ENCODE data around the gene ANO2.

Gene ANO2

DNA sequence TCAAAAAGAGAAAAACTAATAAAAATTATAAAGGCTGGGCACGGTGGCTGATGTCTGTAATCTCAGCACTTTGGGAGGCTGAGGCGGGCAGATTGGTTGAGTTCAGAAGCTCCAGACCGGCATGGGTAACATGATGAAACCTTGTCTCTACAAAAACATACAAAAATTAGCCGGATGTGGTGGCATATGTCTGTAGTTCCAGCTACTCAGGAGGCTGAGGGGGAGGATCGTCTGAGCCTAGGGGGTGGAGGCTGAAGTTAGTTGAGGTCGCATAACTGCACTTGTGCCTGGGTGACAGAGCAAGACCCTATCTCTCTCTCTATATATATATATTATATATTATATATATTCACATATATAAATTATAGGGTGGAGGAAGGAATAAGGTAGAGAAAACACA lies 32.5 kb upstream of the ANO2 start:
- no peak overlapping the region for H2AFZ ChIP-seq (ENCODE audit: low read depth, low read length)
- DNase-seq: no peak
- no peaks in the 10 kb centered on the region for H3K36me3 ChIP-seq (ENCODE audit: control insufficient read depth in 1 of 2, insufficient read depth in 2 of 2, low read depth in 1 of 2, low read length in 2 of 2)
- H2BK12ac ChIP-seq (ENCODE audit: low read length in 2 of 2): no peak overlapping the region
- peaks cover 30 to 31% of the 10 kb centered on the region in 2 experiments for H3K27me3 ChIP-seq (ENCODE audit: control insufficient read depth in 1 of 2, insufficient read depth in 1 of 2, low read length in 2 of 2)
- no peak overlapping the region for H3K18ac ChIP-seq (ENCODE audit: low read depth in 1 of 2, low read length in 2 of 2)
- no peak overlapping the region for H2BK15ac ChIP-seq (ENCODE audit: low read depth, poor library complexity, severe bottlenecking)
- H3K4ac ChIP-seq (ENCODE audit: low read depth in 1 of 2, low read length in 2 of 2): no peak overlapping the region
- H3K79me1 ChIP-seq (replicated peaks; ENCODE audit: low read length, poor library complexity, severe bottlenecking): no peaks in the 10 kb centered on the region
- no peak overlapping the region for H3K27ac ChIP-seq (ENCODE audit: low read length, poor library complexity, severe bottlenecking)
- 90% methylated on average over 2 of the region's 6 CpGs for WGBS
- H3K23ac ChIP-seq (ENCODE audit: low read length in 2 of 2): no peak overlapping the region
- H2BK5ac ChIP-seq (ENCODE audit: low read depth, low read length, poor library complexity, severe bottlenecking): no peak overlapping the region
- H4K8ac ChIP-seq (ENCODE audit: low read length): no peak overlapping the region
- no peak overlapping the region for H3K9ac ChIP-seq (ENCODE audit: low read length)
- no peak overlapping the region for H4K91ac ChIP-seq (ENCODE audit: low read length)
- H2AK5ac ChIP-seq (ENCODE audit: low read length, severe bottlenecking): no peak overlapping the region
- no peaks in the 10 kb centered on the region for H3K4me1 ChIP-seq (ENCODE audit: control insufficient read depth, insufficient read depth, low read depth, low read length)
- no peak overlapping the region for H3K14ac ChIP-seq (ENCODE audit: low read length in 2 of 2)
- H3K4me3 ChIP-seq (ENCODE audit: insufficient read depth in 1 of 2, low read depth in 1 of 2, low read length in 2 of 2): no peak overlapping the region
- no peaks in the 10 kb centered on the region for H3K9me3 ChIP-seq (ENCODE audit: control insufficient read depth, low read length)
- no peak overlapping the region for H2BK120ac ChIP-seq (ENCODE audit: low read depth, low read length)
- H3K4me2 ChIP-seq (ENCODE audit: low read length, poor library complexity, severe bottlenecking): no peak overlapping the region

DNA sequence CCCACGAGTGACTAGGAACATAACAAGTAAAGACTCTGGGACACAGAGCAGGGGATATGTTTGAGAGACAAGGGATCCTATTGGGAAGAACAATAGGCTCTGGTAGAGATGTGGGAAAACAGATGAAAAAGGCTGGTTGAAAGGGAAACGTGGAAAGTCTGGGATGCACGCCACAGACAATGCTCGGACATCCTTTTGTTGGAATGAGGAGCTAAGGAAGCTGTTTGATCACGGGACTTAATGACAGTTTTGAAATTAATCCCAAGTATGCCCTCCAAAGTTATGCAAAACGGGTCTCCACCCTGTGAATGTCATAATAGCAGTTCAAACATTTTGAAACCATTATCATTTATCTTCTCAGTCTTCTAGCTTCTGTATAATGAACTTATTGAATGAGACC lies 31.7 kb upstream of the ANO2 start:
- DNase-seq: no peak
- no peaks in the 10 kb centered on the region for H3K36me3 ChIP-seq (ENCODE audit: control insufficient read depth in 1 of 2, insufficient read depth in 2 of 2, low read depth in 1 of 2, low read length in 2 of 2)
- no peak overlapping the region for H3K4ac ChIP-seq (ENCODE audit: low read depth in 1 of 2, low read length in 2 of 2)
- H3K18ac ChIP-seq (ENCODE audit: low read depth in 1 of 2, low read length in 2 of 2): no peak overlapping the region
- H4K8ac ChIP-seq (ENCODE audit: low read length): no peak overlapping the region
- H3K4me3 ChIP-seq (ENCODE audit: insufficient read depth in 1 of 2, low read depth in 1 of 2, low read length in 2 of 2): no peak overlapping the region
- H2BK5ac ChIP-seq (ENCODE audit: low read depth, low read length, poor library complexity, severe bottlenecking): no peak overlapping the region
- no peak overlapping the region for H3K14ac ChIP-seq (ENCODE audit: low read length in 2 of 2)
- H3K79me1 ChIP-seq (replicated peaks; ENCODE audit: low read length, poor library complexity, severe bottlenecking): no peaks in the 10 kb centered on the region
- WGBS: 80% methylated on average over 5 of the region's 6 CpGs
- H2AFZ ChIP-seq (ENCODE audit: low read depth, low read length): no peak overlapping the region
- no peak overlapping the region for H2BK12ac ChIP-seq (ENCODE audit: low read length in 2 of 2)
- no peak overlapping the region for H3K27ac ChIP-seq (ENCODE audit: low read length, poor library complexity, severe bottlenecking)
- peaks cover 33 to 39% of the 10 kb centered on the region in 2 experiments for H3K27me3 ChIP-seq (ENCODE audit: control insufficient read depth in 1 of 2, insufficient read depth in 1 of 2, low read length in 2 of 2)
- H3K9me3 ChIP-seq (ENCODE audit: control insufficient read depth, low read length): no peaks in the 10 kb centered on the region
- no peak overlapping the region for H2BK15ac ChIP-seq (ENCODE audit: low read depth, poor library complexity, severe bottlenecking)
- no peak overlapping the region for H4K91ac ChIP-seq (ENCODE audit: low read length)
- H3K4me2 ChIP-seq (ENCODE audit: low read length, poor library complexity, severe bottlenecking): no peak overlapping the region
- H2AK5ac ChIP-seq (ENCODE audit: low read length, severe bottlenecking): no peak overlapping the region
- no peak overlapping the region for H2BK120ac ChIP-seq (ENCODE audit: low read depth, low read length)
- no peak overlapping the region for H3K23ac ChIP-seq (ENCODE audit: low read length in 2 of 2)
- H3K9ac ChIP-seq (ENCODE audit: low read length): no peak overlapping the region
- no peaks in the 10 kb centered on the region for H3K4me1 ChIP-seq (ENCODE audit: control insufficient read depth, insufficient read depth, low read depth, low read length)

DNA sequence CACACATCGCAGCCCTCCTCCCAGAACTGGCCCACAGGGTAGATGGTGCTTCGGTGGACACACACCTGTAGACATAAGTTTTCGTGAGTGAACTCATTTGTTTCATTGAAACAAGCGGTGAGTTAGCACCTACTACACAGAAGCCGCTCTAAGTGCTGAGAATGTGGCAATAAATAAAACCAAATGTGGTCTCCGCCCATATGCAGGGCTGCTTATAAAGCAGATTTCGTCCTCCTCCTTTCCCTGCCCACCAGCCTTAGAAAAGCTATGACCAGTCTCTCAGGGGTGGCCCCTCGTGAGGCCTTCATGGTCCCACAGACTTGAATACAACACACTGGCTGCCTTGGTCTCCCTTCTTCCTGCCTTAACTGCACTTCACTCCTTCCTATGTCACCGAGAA lies 31.1 kb upstream of the ANO2 start:
- Histone ChIP-seq H4K91ac (ENCODE audit: low read length) (no peak overlapping the region), H3K14ac (ENCODE audit: low read length in 2 of 2) (no peak overlapping the region), H2BK15ac (ENCODE audit: low read depth, poor library complexity, severe bottlenecking) (no peak overlapping the region), H4K8ac (ENCODE audit: low read length) (no peak overlapping the region), H2BK12ac (ENCODE audit: low read length in 2 of 2) (no peak overlapping the region), H3K36me3 (ENCODE audit: control insufficient read depth in 1 of 2, insufficient read depth in 2 of 2, low read depth in 1 of 2, low read length in 2 of 2) (no peaks in the 10 kb centered on the region), H3K4ac (ENCODE audit: low read depth in 1 of 2, low read length in 2 of 2) (no peak overlapping the region), H3K4me2 (ENCODE audit: low read length, poor library complexity, severe bottlenecking) (no peak overlapping the region), H2BK5ac (ENCODE audit: low read depth, low read length, poor library complexity, severe bottlenecking) (no peak overlapping the region), H3K4me3 (ENCODE audit: insufficient read depth in 1 of 2, low read depth in 1 of 2, low read length in 2 of 2) (no peak overlapping the region), H2BK120ac (ENCODE audit: low read depth, low read length) (no peak overlapping the region), H2AK5ac (ENCODE audit: low read length, severe bottlenecking) (no peak overlapping the region), H3K79me1 (replicated peaks; ENCODE audit: low read length, poor library complexity, severe bottlenecking) (no peaks in the 10 kb centered on the region), H3K27ac (ENCODE audit: low read length, poor library complexity, severe bottlenecking) (no peak overlapping the region), H3K18ac (ENCODE audit: low read depth in 1 of 2, low read length in 2 of 2) (no peak overlapping the region), H3K9me3 (ENCODE audit: control insufficient read depth, low read length) (no peaks in the 10 kb centered on the region), H3K4me1 (ENCODE audit: control insufficient read depth, insufficient read depth, low read depth, low read length) (no peaks in the 10 kb centered on the region), H3K9ac (ENCODE audit: low read length) (no peak overlapping the region), H2AFZ (ENCODE audit: low read depth, low read length) (no peak overlapping the region), H3K27me3 (ENCODE audit: control insufficient read depth in 1 of 2, insufficient read depth in 1 of 2, low read length in 2 of 2) (peaks cover 38 to 44% of the 10 kb centered on the region in 2 experiments), H3K23ac (ENCODE audit: low read length in 2 of 2) (no peak overlapping the region)
- no peak for DNase-seq
- 85% methylated on average over 9 of the region's 9 CpGs for WGBS

DNA sequence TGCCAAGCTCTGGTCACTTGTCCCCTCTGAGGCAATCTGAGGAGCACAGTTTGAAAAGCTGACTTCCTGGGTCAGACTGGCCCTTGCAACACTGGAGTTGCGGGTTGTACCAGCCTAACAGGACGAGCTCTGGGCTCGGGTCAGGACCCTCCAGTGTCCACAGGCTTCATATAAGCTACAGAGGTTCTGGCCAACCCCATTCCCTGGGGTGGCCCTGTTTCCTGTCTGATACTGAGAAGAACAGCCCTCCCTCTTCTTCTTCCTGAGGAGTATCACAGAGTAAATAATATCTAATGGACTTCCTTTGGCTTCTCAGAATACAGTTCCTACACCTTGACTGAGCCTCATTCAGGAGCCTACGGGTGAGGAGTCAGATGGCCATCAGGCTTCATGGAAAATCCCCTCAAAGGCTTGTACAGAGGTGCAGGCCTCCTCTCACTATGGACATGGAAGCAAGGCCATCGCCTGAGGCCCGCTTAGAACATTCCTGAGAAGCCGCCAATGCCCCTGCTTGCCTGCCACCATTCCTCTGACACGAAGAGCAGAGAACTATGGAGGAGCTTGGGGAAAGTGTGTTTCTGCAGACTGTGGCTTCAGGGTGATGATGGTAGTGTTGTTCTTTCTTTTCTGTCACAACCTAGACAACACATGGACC lies 28.5 kb upstream of the ANO2 start:
- WGBS: 83% methylated on average over 8 of the region's 8 CpGs
- DNase-seq: no peak
- H3K79me1 ChIP-seq (replicated peaks; ENCODE audit: low read length, poor library complexity, severe bottlenecking): no peaks in the 10 kb centered on the region
- H2AFZ ChIP-seq (ENCODE audit: low read depth, low read length): no peak overlapping the region
- H2BK12ac ChIP-seq (ENCODE audit: low read length in 2 of 2): no peak overlapping the region
- H3K4me2 ChIP-seq (ENCODE audit: low read length, poor library complexity, severe bottlenecking): no peak overlapping the region
- no peak overlapping the region for H3K23ac ChIP-seq (ENCODE audit: low read length in 2 of 2)
- H3K9me3 ChIP-seq (ENCODE audit: control insufficient read depth, low read length): no peaks in the 10 kb centered on the region
- H3K18ac ChIP-seq (ENCODE audit: low read depth in 1 of 2, low read length in 2 of 2): no peak overlapping the region
- H3K4ac ChIP-seq (ENCODE audit: low read depth in 1 of 2, low read length in 2 of 2): no peak overlapping the region
- H3K27ac ChIP-seq (ENCODE audit: low read length, poor library complexity, severe bottlenecking): no peak overlapping the region
- H3K4me1 ChIP-seq (ENCODE audit: control insufficient read depth, insufficient read depth, low read depth, low read length): no peaks in the 10 kb centered on the region
- peaks cover 49 to 52% of the 10 kb centered on the region in 2 experiments for H3K27me3 ChIP-seq (ENCODE audit: control insufficient read depth in 1 of 2, insufficient read depth in 1 of 2, low read length in 2 of 2)
- no peak overlapping the region for H2BK5ac ChIP-seq (ENCODE audit: low read depth, low read length, poor library complexity, severe bottlenecking)
- H4K91ac ChIP-seq (ENCODE audit: low read length): no peak overlapping the region
- H2AK5ac ChIP-seq (ENCODE audit: low read length, severe bottlenecking): no peak overlapping the region
- H2BK120ac ChIP-seq (ENCODE audit: low read depth, low read length): no peak overlapping the region
- no peak overlapping the region for H3K14ac ChIP-seq (ENCODE audit: low read length in 2 of 2)
- no peak overlapping the region for H3K9ac ChIP-seq (ENCODE audit: low read length)
- H3K36me3 ChIP-seq (ENCODE audit: control insufficient read depth in 1 of 2, insufficient read depth in 2 of 2, low read depth in 1 of 2, low read length in 2 of 2): no peaks in the 10 kb centered on the region
- H2BK15ac ChIP-seq (ENCODE audit: low read depth, poor library complexity, severe bottlenecking): no peak overlapping the region
- H4K8ac ChIP-seq (ENCODE audit: low read length): no peak overlapping the region
- H3K4me3 ChIP-seq (ENCODE audit: insufficient read depth in 1 of 2, low read depth in 1 of 2, low read length in 2 of 2): no peak overlapping the region

Data from mesenchymal stem cell (in vitro differentiated cells and primary cell).